H1 (cell line): ENCODE data around the gene ADNP. TPM values are rescaled to one million over a fixed set of nuclear protein-coding genes. Genes with fewer than 3 reads are reported as not detected.

ENCODE experiments used
- CHD2 ChIP-seq: IDR thresholded peaks from 2 replicates; pipeline ENCODE4 v1.6.1; 2012; ENCODE audit warnings: low read length, improper control_type of control experiment
- CHD7 ChIP-seq: fragments of 300-600 bp; sonication (generic); IDR thresholded peaks from 2 replicates; pipeline ENCODE4 v1.7.1; 2012; ENCODE audit warnings: low read length, moderate library complexity, mild to moderate bottlenecking, inconsistent platforms; ENCODE audit not compliant: insufficient replicate concordance
- CREB1 ChIP-seq: IDR thresholded peaks from 2 replicates; pipeline ENCODE4 v1.6.1; 2012; ENCODE audit warnings: inconsistent platforms
- EZH2 ChIP-seq: fragments of 200-600 bp; sonication (generic); IDR thresholded peaks from 2 replicates; pipeline ENCODE4 v1.7.1; 2012; ENCODE audit warnings: low read depth, mild to moderate bottlenecking, moderate library complexity, low read length, inconsistent platforms; ENCODE audit not compliant: severe bottlenecking
- GTF2F1 ChIP-seq: IDR thresholded peaks from 2 replicates; pipeline ENCODE4 v1.6.1; 2012; ENCODE audit warnings: low read depth, low read length, improper control_type of control experiment, borderline replicate concordance
- JUN ChIP-seq: IDR thresholded peaks from 2 replicates; pipeline ENCODE4 v1.6.1; 2011; ENCODE audit warnings: low read depth, mild to moderate bottlenecking, improper control_type of control experiment, low read length
- POLR2AphosphoS5 ChIP-seq: IDR thresholded peaks from 2 replicates; pipeline ENCODE4 v1.6.1; 2011; ENCODE audit warnings: low read depth, low read length
- POU5F1 ChIP-seq: IDR thresholded peaks from 2 replicates; pipeline ENCODE4 v1.6.1; 2011; ENCODE audit warnings: low read depth, mild to moderate bottlenecking, low read length, moderate library complexity
- RXRA ChIP-seq: IDR thresholded peaks from 2 replicates; pipeline ENCODE4 v1.6.1; 2011; ENCODE audit warnings: low read depth, mild to moderate bottlenecking, low read length, moderate library complexity; ENCODE audit not compliant: insufficient read depth
- SP2 ChIP-seq: IDR thresholded peaks from 2 replicates; pipeline ENCODE4 v1.6.1; 2012; ENCODE audit warnings: mild to moderate bottlenecking, low read length, inconsistent platforms
- TAF7 ChIP-seq: optimal IDR thresholded peaks from 2 replicates; pipeline ENCODE3; 2011; ENCODE audit warnings: low read depth, mild to moderate bottlenecking, inconsistent platforms, low read length, moderate library complexity, borderline replicate concordance
- TCF12 ChIP-seq: IDR thresholded peaks from 2 replicates; pipeline ENCODE4 v1.6.1; 2011; ENCODE audit warnings: low read depth, mild to moderate bottlenecking, low read length
- polyA plus RNA-seq, 7 experiments: library from polyadenylated mRNA; depleted of rRNA in 3 of 7; stranded (reverse) in 5 of 7; unstranded in 2 of 7; fragments of >200 nt in 5 of 7; fragments of 200-250 nt in 2 of 7; gene quantifications; 1 replicate in 5 of 7; 2 replicates in 1 of 7; 4 replicates in 1 of 7; pipeline versions ENCODE4 v1.2.1 to v1.2.3, GENCODE V29; 2011 to 2013; ENCODE audit warnings: missing spikeins in 2 of 7, mixed read lengths in 2 of 7
- total RNA-seq: library from RNA; stranded (reverse); fragmentation: NEBNext Ultra II Directional; extraction: Animal tissue kit (Norgen Biotek cat#: 25700); gene quantifications from 2 replicates; pipeline ENCODE4 v1.2.1, GENCODE V29; 2021

Gene ADNP
- total and polyA plus RNA-seq, 2 of the 8 experiments (the other 6 are each of a cell fraction or from before 2014, with no cell fraction given) = 31.6 to 123 TPM

DNA sequence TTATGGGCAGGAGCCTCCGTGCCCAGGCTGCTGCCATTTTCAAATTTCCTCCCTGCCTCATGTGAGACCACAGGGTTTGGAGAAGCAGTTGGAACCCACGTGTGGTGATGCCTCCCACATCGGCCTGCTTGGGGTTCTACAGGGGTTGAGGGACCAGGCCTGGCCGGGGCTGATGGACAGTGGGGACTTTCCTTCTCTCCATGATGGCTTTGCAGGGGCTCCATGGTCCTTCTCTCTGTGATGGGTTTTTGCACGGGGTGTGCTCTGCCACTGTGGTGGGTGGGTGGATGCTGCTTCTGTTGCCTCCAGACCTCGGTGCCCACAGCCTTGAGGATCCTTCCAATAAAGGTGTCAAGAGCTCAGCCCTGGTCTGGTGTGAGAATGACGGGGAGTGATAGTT lies 54.4 kb downstream of the ADNP start (continued):
- TF ChIP-seq CHD7 (no peak), JUN (no peak), CREB1 (no peak), SP2 (no peak), TAF7 (no peak), CHD2 (no peak), EZH2 (no peak), GTF2F1 (no peak), POU5F1 (no peak), TCF12 (no peak), POLR2AphosphoS5 (no peak), RXRA (no peak)
